Esophagus muscularis mucosa (tissue), 3 donors: ENCODE results near the gene STK10.

Experiments used
- POLR2A ChIP-seq: fragments of 450-650 bp; IDR thresholded peaks from one replicate; pipeline ENCODE4 v1.6.1; 2017; ENCODE audit warnings: antibody characterized with exemption, moderate library complexity, mild to moderate bottlenecking, low read depth
- POLR2AphosphoS5 ChIP-seq, 2 donors: sonication (generic); formaldehyde crosslinking; IDR thresholded peaks; one replicate each; pipeline ENCODE4 v1.6.1; 2017; ENCODE audit warnings: antibody characterized with exemption in 2 of 2
- TF ChIP-seq, protein P1 (sequence below), 3 experiments: fragments of 200-600 bp in 2 of 3; fragments of 450-650 bp in 1 of 3; sonication (generic) in 2 of 3; IDR thresholded peaks; one replicate each; pipeline ENCODE4 v1.5.1; 2017 to 2019; ENCODE audit warnings: antibody characterized with exemption in 3 of 3, mild to moderate bottlenecking in 2 of 3, moderate library complexity in 1 of 3

DNA sequence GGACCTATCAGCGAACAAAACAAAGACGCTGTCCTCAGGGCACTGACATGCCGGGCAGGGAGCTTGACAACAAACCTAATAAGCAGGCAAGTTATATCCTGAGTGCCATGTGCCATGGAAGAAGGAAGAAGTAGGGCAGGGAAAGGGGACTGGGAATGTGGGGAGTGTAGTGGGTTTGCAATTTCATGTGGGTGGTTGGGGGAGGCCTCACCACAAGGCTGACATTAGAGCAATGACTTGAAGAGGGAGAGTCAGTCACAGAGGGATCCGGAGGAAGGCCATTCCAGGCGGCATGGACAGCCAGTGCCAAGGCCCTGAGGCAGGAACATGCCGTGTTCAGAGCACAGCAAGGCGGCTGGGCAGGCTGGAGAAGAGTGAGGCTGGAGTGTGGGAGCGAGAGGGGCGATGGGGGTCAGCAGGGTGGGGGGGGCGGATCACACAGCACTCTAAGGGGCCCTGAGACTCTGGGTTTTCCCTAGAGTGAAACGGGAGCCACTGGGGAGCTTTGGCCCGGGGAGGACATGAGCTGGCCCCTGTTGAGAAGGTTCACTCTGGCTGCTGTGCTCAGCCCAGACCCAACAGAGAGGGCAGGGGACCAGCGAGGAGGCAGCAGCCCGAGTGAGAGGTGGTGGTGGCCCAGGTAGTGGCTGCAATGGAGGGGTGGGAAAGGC, 86.3 kb downstream of the STK10 start:
- TF ChIP-seq, protein P1, sequence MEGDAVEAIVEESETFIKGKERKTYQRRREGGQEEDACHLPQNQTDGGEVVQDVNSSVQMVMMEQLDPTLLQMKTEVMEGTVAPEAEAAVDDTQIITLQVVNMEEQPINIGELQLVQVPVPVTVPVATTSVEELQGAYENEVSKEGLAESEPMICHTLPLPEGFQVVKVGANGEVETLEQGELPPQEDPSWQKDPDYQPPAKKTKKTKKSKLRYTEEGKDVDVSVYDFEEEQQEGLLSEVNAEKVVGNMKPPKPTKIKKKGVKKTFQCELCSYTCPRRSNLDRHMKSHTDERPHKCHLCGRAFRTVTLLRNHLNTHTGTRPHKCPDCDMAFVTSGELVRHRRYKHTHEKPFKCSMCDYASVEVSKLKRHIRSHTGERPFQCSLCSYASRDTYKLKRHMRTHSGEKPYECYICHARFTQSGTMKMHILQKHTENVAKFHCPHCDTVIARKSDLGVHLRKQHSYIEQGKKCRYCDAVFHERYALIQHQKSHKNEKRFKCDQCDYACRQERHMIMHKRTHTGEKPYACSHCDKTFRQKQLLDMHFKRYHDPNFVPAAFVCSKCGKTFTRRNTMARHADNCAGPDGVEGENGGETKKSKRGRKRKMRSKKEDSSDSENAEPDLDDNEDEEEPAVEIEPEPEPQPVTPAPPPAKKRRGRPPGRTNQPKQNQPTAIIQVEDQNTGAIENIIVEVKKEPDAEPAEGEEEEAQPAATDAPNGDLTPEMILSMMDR (IDR thresholded peaks at IDR 0.05) = no peak
- TF ChIP-seq POLR2AphosphoS5 (IDR thresholded peaks at IDR 0.05) (no peak), POLR2A (no peak)
